ENCODE results near the gene GABRG3. TPM values are rescaled to one million over a fixed set of nuclear protein-coding genes. Genes with fewer than 3 reads are reported as not detected.

GABRG3 gene
- total and polyA plus RNA-seq, 9 of the 15 experiments (the other 6 are each of a cell fraction or from before 2014, with no cell fraction given), result 4.0 to 15.1 (median 11.2) TPM

DNA sequence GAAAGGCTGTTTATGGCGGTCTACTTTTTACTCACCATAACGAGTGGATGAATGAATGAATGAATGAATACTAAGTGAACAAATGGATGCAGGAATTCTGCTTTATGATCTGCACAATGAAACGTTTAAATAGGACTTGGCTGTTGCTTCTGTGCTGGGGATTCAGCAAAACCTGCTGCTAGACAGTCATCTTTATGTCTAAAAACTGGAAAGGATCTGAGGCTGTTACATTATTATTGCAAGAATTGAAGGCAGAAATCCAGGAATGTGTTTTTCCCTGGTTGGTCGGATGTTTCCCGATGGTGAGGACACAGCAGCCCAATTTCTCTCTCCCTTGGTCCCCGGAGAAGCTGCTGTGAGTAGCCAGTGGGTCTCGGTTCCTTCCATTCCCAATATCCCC is 94.2 kb downstream of the GABRG3 start:
- no TSS peak for BruUV-seq (replicated peaks)
- no peak for TF ChIP-seq NBN (IDR thresholded peaks at IDR 0.05; ENCODE audit: low read depth)
- TF ChIP-seq SMAD1 (IDR thresholded peaks at IDR 0.05; ENCODE audit: low read depth, low read length, partially characterized antibody), result no peak
- TF ChIP-seq, protein P1, sequence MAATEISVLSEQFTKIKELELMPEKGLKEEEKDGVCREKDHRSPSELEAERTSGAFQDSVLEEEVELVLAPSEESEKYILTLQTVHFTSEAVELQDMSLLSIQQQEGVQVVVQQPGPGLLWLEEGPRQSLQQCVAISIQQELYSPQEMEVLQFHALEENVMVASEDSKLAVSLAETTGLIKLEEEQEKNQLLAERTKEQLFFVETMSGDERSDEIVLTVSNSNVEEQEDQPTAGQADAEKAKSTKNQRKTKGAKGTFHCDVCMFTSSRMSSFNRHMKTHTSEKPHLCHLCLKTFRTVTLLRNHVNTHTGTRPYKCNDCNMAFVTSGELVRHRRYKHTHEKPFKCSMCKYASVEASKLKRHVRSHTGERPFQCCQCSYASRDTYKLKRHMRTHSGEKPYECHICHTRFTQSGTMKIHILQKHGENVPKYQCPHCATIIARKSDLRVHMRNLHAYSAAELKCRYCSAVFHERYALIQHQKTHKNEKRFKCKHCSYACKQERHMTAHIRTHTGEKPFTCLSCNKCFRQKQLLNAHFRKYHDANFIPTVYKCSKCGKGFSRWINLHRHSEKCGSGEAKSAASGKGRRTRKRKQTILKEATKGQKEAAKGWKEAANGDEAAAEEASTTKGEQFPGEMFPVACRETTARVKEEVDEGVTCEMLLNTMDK (IDR thresholded peaks at IDR 0.05; ENCODE audit: borderline replicate concordance, insufficient read depth, low read depth, low read length, poor library complexity, severe bottlenecking), result no peak
- TF ChIP-seq KAT7 (CRISPR knock-in tag; IDR thresholded peaks at IDR 0.05; ENCODE audit: borderline replicate concordance), result no peak
- in situ Hi-C loops (cut with MboI), result no loop called here

More for the DNA sequence above, 94.2 kb downstream of the GABRG3 start:
- Histone ChIP-seq H3K36me3 (ENCODE audit: control insufficient read depth, insufficient read depth, low read length) (no peaks in the 10 kb centered on the region), H3K27me3 (ENCODE audit: control insufficient read depth in 2 of 2, insufficient read depth in 2 of 2, low read length in 2 of 2) (peaks cover 12 to 42% of the 10 kb centered on the region in 2 experiments), H4K20me1 (replicated peaks; ENCODE audit: control insufficient read depth, insufficient read depth, low read length) (no peaks in the 10 kb centered on the region), H3K79me2 (ENCODE audit: control insufficient read depth, insufficient read depth, low read length) (no peaks in the 10 kb centered on the region), H3K4me3 (no peak overlapping the region), H2AFZ (ENCODE audit: low read depth, low read length) (no peak overlapping the region), H3K9ac (ENCODE audit: insufficient read depth in 1 of 2, low read depth in 2 of 2, low read length in 2 of 2) (no peak overlapping the region), H3K27ac (ENCODE audit: extremely low read depth, low read depth, low read length) (no peak overlapping the region), H3K9me3 (replicated peaks; ENCODE audit: control insufficient read depth, insufficient read depth, low read depth, low read length) (no peaks in the 10 kb centered on the region; the same call in 1 of the 2 replicates), H3K9me1 (ENCODE audit: control insufficient read depth, insufficient read depth, low read length) (no peaks in the 10 kb centered on the region), H3K4me1 (replicated peaks in 1 of 2; ENCODE audit: control insufficient read depth in 2 of 2, insufficient read depth in 2 of 2, low read length in 2 of 2) (no peaks in the 10 kb centered on the region), H3K4me2 (ENCODE audit: insufficient read depth, low read length) (no peak overlapping the region)
- 3% methylated on average over 7 of the region's 7 CpGs for WGBS (ENCODE audit: insufficient coverage, low coverage, missing lambda C conversion rate)
- ChIA-PET CTCF (ENCODE audit: low intra/inter-chr PET ratio) (no interaction called here), POLR2A (no interaction called here)
- ATAC-seq (no peak), DNase-seq (ENCODE audit: extremely low read depth in 1 of 4, low spot score in 3 of 4) (no peak), FAIRE-seq (no peak)
- intact Hi-C loops (cut with micrococcal nuclease), result loop anchor here (10.0 kb wide), 1 partner anchor 60 kb away; no protein-coding TSS in a partner anchor

Data from K562 (cell line).